HepG2 (cell line): ENCODE measurements around the gene TPH1. TPM values are rescaled to one million over a fixed set of nuclear protein-coding genes. Genes with fewer than 3 reads are reported as not detected.

Experiments
- ATAC-seq: fragments of 200-7000 bp; cut with Tn5 transposase; 3 replicates; pipeline ENCODE4 v1.9.1; 2020; ENCODE audit warnings: mild to moderate bottlenecking, moderate library complexity
- BruUV-seq: library from RNA; stranded (reverse); fragments of 400-500 nt; replicated peaks from 2 replicates; lab custom pipeline; 2021; lab: Mats Ljungman, UMichigan
- CTCF ChIA-PET: fragments of 300-600 bp; formaldehyde crosslinking; extraction: SDS; loops from one replicate; lab custom pipeline; 2021; ENCODE audit warnings: low total read pairs, inconsistent platforms, low intra/inter-chr PET ratio; lab: Yijun Ruan, JAX
- POLR2A ChIA-PET: fragments of 350-600 bp; sonication (Branson Sonifier 250); formaldehyde crosslinking; loops from one replicate; lab custom pipeline; 2020; ENCODE audit warnings: antibody characterized with exemption, inconsistent platforms; lab: Yijun Ruan, JAX
- DNase-seq: peaks from one replicate; pipeline ENCODE4 v3.0.0-alpha.2; 2015; ENCODE audit warnings: low spot score
- FAIRE-seq: peaks from 3 replicates; lab custom pipeline; 2011; peaks lifted over from hg19 to GRCh38; lab: Jason Lieb, UNC
- H2AFZ ChIP-seq: one replicate; pipeline ENCODE4 v1.6.1; 2011; ENCODE audit warnings: low read length, inconsistent platforms
- H3K27ac ChIP-seq: fragments of 300-600 bp; 3 replicates; pipeline ENCODE4 v1.8.0; 2011; ENCODE audit warnings: mixed run types, mild to moderate bottlenecking, mixed read lengths, low read length, inconsistent platforms; ENCODE audit not compliant: insufficient read depth; ENCODE audit errors: extremely low read length
- H3K27me3 ChIP-seq, 2 experiments: fragments of 200-600 bp in 1 of 2; 2 replicates in 1 of 2; 3 replicates in 1 of 2; pipeline versions ENCODE4 v1.6.0 to v1.8.0; 2011; ENCODE audit warnings: low read length in 2 of 2, mild to moderate bottlenecking in 2 of 2, moderate library complexity in 2 of 2, inconsistent platforms in 1 of 2; ENCODE audit not compliant: insufficient read depth in 2 of 2, control insufficient read depth in 1 of 2
- H3K36me3 ChIP-seq, 2 experiments: fragments of 200-600 bp in 1 of 2; replicated peaks in 1 of 2; 2 replicates in 1 of 2; 3 replicates in 1 of 2; pipeline versions ENCODE4 v1.5.1 to v1.8.0; 2011; ENCODE audit warnings: low read length in 2 of 2, inconsistent platforms in 1 of 2; ENCODE audit not compliant: insufficient read depth in 2 of 2, control insufficient read depth in 1 of 2
- H3K4me1 ChIP-seq: 2 replicates; pipeline ENCODE4 v1.5.1; 2012; ENCODE audit warnings: low read length, inconsistent platforms; ENCODE audit not compliant: insufficient read depth
- H3K4me2 ChIP-seq: 2 replicates; pipeline ENCODE4 v1.6.0; 2011; ENCODE audit warnings: low read depth, low read length, inconsistent platforms
- H3K4me3 ChIP-seq, 3 experiments: fragments of 200-600 bp in 1 of 3; sonication (generic), shearing (Covaris generic) in 1 of 3; replicated peaks in 1 of 3; 2 replicates each; pipeline ENCODE4 v1.5.1; 2011 to 2016; ENCODE audit warnings: low read length in 3 of 3, inconsistent platforms in 2 of 3, low read depth in 2 of 3, mild to moderate bottlenecking in 2 of 3, control low read depth in 1 of 3, mixed read lengths in 1 of 3; ENCODE audit not compliant: insufficient read depth in 1 of 3
- H3K79me2 ChIP-seq: one replicate; pipeline ENCODE4 v1.6.1; 2011; ENCODE audit warnings: low read length, inconsistent platforms; ENCODE audit not compliant: insufficient read depth
- H3K9ac ChIP-seq: 2 replicates; pipeline ENCODE4 v1.6.0; 2011; ENCODE audit warnings: mild to moderate bottlenecking, low read depth, low read length, inconsistent platforms; ENCODE audit not compliant: insufficient read depth
- H3K9me3 ChIP-seq: 2 replicates; pipeline ENCODE4 v1.5.1; 2012; ENCODE audit warnings: mild to moderate bottlenecking, low read length
- H4K20me1 ChIP-seq: 2 replicates; pipeline ENCODE4 v1.6.0; 2011; ENCODE audit warnings: inconsistent platforms, mild to moderate bottlenecking, low read length, moderate library complexity; ENCODE audit not compliant: insufficient read depth
- ATF4 ChIP-seq, 2 experiments: fragments of 450-650 bp in 1 of 2; sonication (generic) in 1 of 2; formaldehyde crosslinking; IDR thresholded peaks; 2 replicates each; pipeline versions ENCODE4 v1.5.0 to v1.8.0; 2020 to 2022; ENCODE audit warnings: mild to moderate bottlenecking in 1 of 2, missing genetic modification reagents in 1 of 2
- ATF7 ChIP-seq, 2 experiments: fragments of 450-650 bp in 1 of 2; sonication (generic) in 1 of 2; formaldehyde crosslinking in 1 of 2; IDR thresholded peaks; 2 replicates each; pipeline versions ENCODE4 v1.4.0 to v1.6.1; 2016 to 2020; ENCODE audit warnings: antibody characterized with exemption in 1 of 2, mild to moderate bottlenecking in 1 of 2, missing genetic modification reagents in 1 of 2
- CREM ChIP-seq, 2 experiments: sonication (generic) in 1 of 2; formaldehyde crosslinking in 1 of 2; IDR thresholded peaks; 2 replicates each; pipeline versions ENCODE4 v1.4.0 to v1.6.1; 2016 to 2020; ENCODE audit warnings: antibody characterized with exemption in 1 of 2, mild to moderate bottlenecking in 1 of 2, missing genetic modification reagents in 1 of 2
- DMTF1 ChIP-seq: sonication (generic); formaldehyde crosslinking; IDR thresholded peaks from 2 replicates; pipeline ENCODE4 v1.4.0; 2020; ENCODE audit warnings: mild to moderate bottlenecking, missing genetic modification reagents
- GATAD2A ChIP-seq: IDR thresholded peaks from 2 replicates; pipeline ENCODE4 v1.6.1; 2016
- KDM6A ChIP-seq: IDR thresholded peaks from 2 replicates; pipeline ENCODE4 v1.6.1; 2016; ENCODE audit warnings: low read depth
- NR2F6 ChIP-seq, 2 experiments: IDR thresholded peaks; 2 replicates each; pipeline ENCODE4 v1.6.1; 2016; ENCODE audit warnings: antibody characterized with exemption in 1 of 2, mild to moderate bottlenecking in 1 of 2
- RARA ChIP-seq: IDR thresholded peaks from 2 replicates; pipeline ENCODE4 v1.6.1; 2016; ENCODE audit warnings: missing genetic modification reagents, missing compliant biosample characterization
- REPIN1 ChIP-seq: sonication (generic); formaldehyde crosslinking; IDR thresholded peaks from 2 replicates; pipeline ENCODE4 v1.8.0; 2022; ENCODE audit warnings: missing genetic modification reagents, low read depth, mild to moderate bottlenecking, borderline replicate concordance
- SIX1 ChIP-seq: sonication (generic); formaldehyde crosslinking; IDR thresholded peaks from 2 replicates; pipeline ENCODE4 v1.4.0; 2020; ENCODE audit warnings: missing genetic modification reagents, borderline replicate concordance
- SP2 ChIP-seq: sonication (generic); formaldehyde crosslinking; IDR thresholded peaks from 2 replicates; pipeline ENCODE4 v1.5.1; 2020; ENCODE audit warnings: mild to moderate bottlenecking, missing genetic modification reagents
- SSRP1 ChIP-seq: IDR thresholded peaks from 2 replicates; pipeline ENCODE4 v1.6.1; 2016; ENCODE audit warnings: control low read depth
- THAP9 ChIP-seq: sonication (generic); formaldehyde crosslinking; IDR thresholded peaks from 2 replicates; pipeline ENCODE4; 2020; ENCODE audit warnings: missing genetic modification reagents, mild to moderate bottlenecking, borderline replicate concordance
- TOPORS ChIP-seq: sonication (generic); formaldehyde crosslinking; IDR thresholded peaks from 2 replicates; pipeline ENCODE4 v1.8.0; 2023; ENCODE audit warnings: mild to moderate bottlenecking, missing genetic modification reagents
- ZMYM3 ChIP-seq: sonication (generic); formaldehyde crosslinking; IDR thresholded peaks from 2 replicates; pipeline ENCODE4 v1.5.1; 2020; ENCODE audit warnings: mild to moderate bottlenecking, missing genetic modification reagents
- ZNF12 ChIP-seq: sonication (generic); formaldehyde crosslinking; IDR thresholded peaks from 2 replicates; pipeline ENCODE4 v1.5.0; 2020; ENCODE audit warnings: missing genetic modification reagents
- ZNF207 ChIP-seq: fragments of 450-650 bp; IDR thresholded peaks from 2 replicates; pipeline ENCODE4 v1.6.1; 2016; ENCODE audit warnings: antibody characterized with exemption, borderline replicate concordance
- ZNF234 ChIP-seq: sonication (generic); formaldehyde crosslinking; conservative IDR thresholded peaks from 2 replicates; pipeline ENCODE4 v1.5.1; 2020; ENCODE audit warnings: mild to moderate bottlenecking, missing genetic modification reagents
- ZNF792 ChIP-seq: IDR thresholded peaks from 2 replicates; pipeline ENCODE4 v1.6.1; 2016
- ZSCAN12 ChIP-seq: sonication (generic); formaldehyde crosslinking; IDR thresholded peaks from 2 replicates; pipeline ENCODE4 v1.9.0; 2021; ENCODE audit warnings: mild to moderate bottlenecking, missing genetic modification reagents
- WGBS: methylation state at CpG from one replicate; pipeline ENCODE4 v1.1.6; 2017; ENCODE audit warnings: low lambda C conversion rate; 5-methylcytosine and 5-hydroxymethylcytosine counted together
- in situ Hi-C: cut with HindIII; loops from 2 replicates; pipeline ENCODE4 v1.10.0; 2017; ENCODE audit warnings: low pct_unique_long_range_greater_than_20kb; ENCODE audit not compliant: extremely low pct_ligation_motif_present
- intact Hi-C: fragments of 100-400 bp; cut with micrococcal nuclease; formaldehyde crosslinking; loops from one replicate; pipeline ENCODE4 v1.10.0; 2022; ENCODE audit not compliant: unreplicated experiment
- polyA plus RNA-seq, 8 experiments: library from polyadenylated mRNA; depleted of rRNA in 3 of 8; stranded (reverse) in 7 of 8; unstranded in 1 of 8; fragments of >200 nt; fragmentation: Illumina TruSeq in 4 of 8; extraction: Trizol in 4 of 8; gene quantifications; 2 replicates each; pipeline versions ENCODE4 v1.2.1 to v1.2.3, GENCODE V29; 2011 to 2016; ENCODE audit warnings: low read depth in 4 of 8, missing spikeins in 1 of 8, mixed read lengths in 1 of 8; ENCODE audit not compliant: insufficient read depth in 1 of 8
- total RNA-seq, 5 experiments: library from RNA; depleted of rRNA; stranded (reverse); fragments of >200 nt; fragmentation: Illumina TruSeq; extraction: Trizol; gene quantifications; 2 replicates each; pipeline ENCODE4 v1.2.3, GENCODE V29; 2016; ENCODE audit warnings: low read depth in 1 of 5

Gene TPH1
- total and polyA plus RNA-seq, 2 of the 13 experiments (the other 11 are each of a cell fraction or from before 2014, with no cell fraction given) = 0.26 to 0.53 TPM

- Histone ChIP-seq H3K4me2 (peak overlapping the region; percentile 69), H3K9ac (peak overlapping the region; percentile 42; the same call in 1 of the 2 replicates), H3K4me3 (peak overlapping the region in 1 of 3 experiments; percentile 21; a peak in 1 of 6 replicates), H3K9me3 (no peaks in the 10 kb centered on the region), H3K79me2 (no peaks in the 10 kb centered on the region), H3K36me3 (peaks cover 18 to 64% of the 10 kb centered on the region in 2 experiments), H4K20me1 (no peaks in the 10 kb centered on the region), H2AFZ (no peak overlapping the region), H3K27ac (peak overlapping the region; percentile 79), H3K27me3 (no peaks in the 10 kb centered on the region), H3K4me1 (peaks cover 54% of the 10 kb centered on the region)
- WGBS = 7% methylated on average over 1 of the region's 1 CpG
- DNase-seq = peak; percentile 95
- ATAC-seq = peak; percentile 99
- FAIRE-seq = peak; percentile 94
- ChIA-PET POLR2A (interaction anchor here (0.6 to 3.6 kb wide), 4 partner anchors 12 to 526 kb away, joined by 3 to 34 read pairs (median 14); partner anchors contain the start of genes SERGEF and TSG101), CTCF (no interaction called here)
- in situ Hi-C loops = no loop called here
- BruUV-seq = no TSS peak
- intact Hi-C loops = no loop called here
- TF ChIP-seq ZSCAN12 (CRISPR knock-in tag) (no peak), ATF7 (IDR thresholded peaks at IDR 0.05) (no peak), ATF7 (CRISPR knock-in tag; IDR thresholded peaks at IDR 0.05) (peak; percentile 23; the same call in 1 of the 2 replicates), DMTF1 (CRISPR knock-in tag) (no peak), SIX1 (CRISPR knock-in tag) (no peak; the same call in 1 of the 2 replicates), ZNF207 (no peak), SP2 (CRISPR knock-in tag) (no peak), CREM (IDR thresholded peaks at IDR 0.05) (peak; percentile 74), CREM (CRISPR knock-in tag; IDR thresholded peaks at IDR 0.05) (no peak), REPIN1 (CRISPR knock-in tag) (peak; percentile 71; the same call in 1 of the 2 replicates), SSRP1 (CRISPR knock-in tag) (no peak), ZNF12 (CRISPR knock-in tag) (0 out of 2 replicates have a peak, but pooled peaks have one; percentile 25), THAP9 (CRISPR knock-in tag) (no peak), KDM6A (CRISPR knock-in tag) (peak; percentile 71), ZMYM3 (CRISPR knock-in tag) (peak; percentile 52; the same call in 1 of the 2 replicates), GATAD2A (CRISPR knock-in tag) (peak; percentile 85), ZNF792 (CRISPR knock-in tag) (peak; percentile 99), ATF4 (CRISPR knock-in tag; IDR thresholded peaks at IDR 0.05) (peak in 1 of 2 experiments; percentile 60; a peak in 2 of 4 replicates), ZNF234 (CRISPR knock-in tag) (no peak), TOPORS (CRISPR knock-in tag) (0 out of 2 replicates have a peak, but pooled peaks have one; percentile 23), NR2F6 (IDR thresholded peaks at IDR 0.05) (0 out of 2 replicates have a peak, but pooled peaks have one; percentile 65), NR2F6 (CRISPR knock-in tag; IDR thresholded peaks at IDR 0.05) (peak; percentile 76), RARA (CRISPR knock-in tag) (peak; percentile 59)
Observed at GRCh38 chr11:18000760-18001159, 45.3 kb downstream of the TPH1 start.
